Measurements from ENCODE around the gene SLC43A1. TPM values are rescaled to one million over a fixed set of nuclear protein-coding genes. Genes with fewer than 3 reads are reported as not detected.

The SLC43A1 gene
- total RNA-seq, 1 donor from 2014 or later = 16.9 TPM

GRCh38 chr11:57529012-57529411 lies 13.5 kb upstream of the SLC43A1 start:
- no peak for DNase-seq (ENCODE audit: low read depth in 2 of 2)

GRCh38 chr11:57527056-57527631 lies 11.6 kb upstream of the SLC43A1 start:
- DNase-seq (ENCODE audit: low read depth in 2 of 2) = peak; percentile 64 to 79

GRCh38 chr11:57523419-57523818 lies 7.9 kb upstream of the SLC43A1 start:
- no peak for DNase-seq (ENCODE audit: low read depth in 2 of 2)

- DNase-seq (ENCODE audit: low read depth in 2 of 2) = no peak
These were observed 5.6 kb upstream of the SLC43A1 start for GRCh38 chr11:57521116-57521515.

- no peak for DNase-seq (ENCODE audit: low read depth in 2 of 2)
These were observed 550 bp upstream of the SLC43A1 start for GRCh38 chr11:57516061-57516443.

GRCh38 chr11:57514538-57515331 lies 767 bp downstream of the SLC43A1 start:
- peak; percentile 24 to 56 for DNase-seq (ENCODE audit: low read depth in 2 of 2)

- peak; percentile 33 to 57 for DNase-seq (ENCODE audit: low read depth in 2 of 2)
These were observed 1.5 kb downstream of the SLC43A1 start for GRCh38 chr11:57513911-57514537.

- no peak for DNase-seq (ENCODE audit: low read depth in 2 of 2)
These were observed 2.1 kb downstream of the SLC43A1 start for GRCh38 chr11:57513452-57513795.

GRCh38 chr11:57512646-57513451 lies 2.7 kb downstream of the SLC43A1 start:
- DNase-seq (ENCODE audit: low read depth in 2 of 2) = no peak

- DNase-seq (ENCODE audit: low read depth in 2 of 2) = no peak
These were observed 3.6 kb downstream of the SLC43A1 start for GRCh38 chr11:57511741-57512430.

- no peak for DNase-seq (ENCODE audit: low read depth in 2 of 2)
These were observed 6.9 kb downstream of the SLC43A1 start for GRCh38 chr11:57508341-57509170.

- DNase-seq (ENCODE audit: low read depth in 2 of 2) = no peak
These were observed 9.0 kb downstream of the SLC43A1 start for GRCh38 chr11:57506522-57506921.

- DNase-seq (ENCODE audit: low read depth in 2 of 2) = no peak
These were observed 11.0 kb downstream of the SLC43A1 start for GRCh38 chr11:57504511-57504910.

GRCh38 chr11:57502870-57503269 lies 12.6 kb downstream of the SLC43A1 start:
- no peak for DNase-seq (ENCODE audit: low read depth in 2 of 2)

GRCh38 chr11:57502376-57502775 lies 13.1 kb downstream of the SLC43A1 start:
- DNase-seq (ENCODE audit: low read depth in 2 of 2) = no peak

- DNase-seq (ENCODE audit: low read depth in 2 of 2) = no peak
These were observed 13.5 kb downstream of the SLC43A1 start for GRCh38 chr11:57501953-57502352.

GRCh38 chr11:57500926-57501325 lies 14.6 kb downstream of the SLC43A1 start:
- DNase-seq (ENCODE audit: low read depth in 2 of 2) = no peak

GRCh38 chr11:57500515-57500914 lies 15.0 kb downstream of the SLC43A1 start:
- DNase-seq (ENCODE audit: low read depth in 2 of 2) = no peak

GRCh38 chr11:57499983-57500461 lies 15.5 kb downstream of the SLC43A1 start:
- DNase-seq (ENCODE audit: low read depth in 2 of 2) = no peak

- peak; percentile 88 to 94 for DNase-seq (ENCODE audit: low read depth in 2 of 2)
These were observed 16.0 kb downstream of the SLC43A1 start for GRCh38 chr11:57499413-57499982.

All from lung microvascular endothelial cell (primary cell).